Measurements from ENCODE around the gene BEGAIN.

DNA sequence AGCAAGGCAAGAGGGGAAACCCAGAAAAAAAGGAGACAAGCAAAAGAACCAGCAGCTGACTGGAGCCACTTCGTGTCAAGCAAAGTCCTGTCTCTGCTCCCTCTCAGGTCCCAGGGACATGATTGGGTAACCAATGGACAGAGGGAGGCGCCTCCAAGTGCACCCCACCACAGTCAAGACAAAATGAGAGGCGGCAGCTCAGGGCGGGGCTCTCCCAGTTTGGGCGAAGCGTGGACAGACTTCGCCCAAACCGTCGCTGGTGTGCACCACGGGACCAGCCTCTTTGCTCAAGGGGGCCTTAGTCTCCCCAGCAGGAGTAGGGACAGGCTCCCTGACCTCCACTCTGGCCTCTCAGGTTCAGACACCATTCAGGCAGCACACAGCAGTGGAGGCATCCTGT, 1.5 kb upstream of the BEGAIN start:
- TF ChIP-seq, protein P1, sequence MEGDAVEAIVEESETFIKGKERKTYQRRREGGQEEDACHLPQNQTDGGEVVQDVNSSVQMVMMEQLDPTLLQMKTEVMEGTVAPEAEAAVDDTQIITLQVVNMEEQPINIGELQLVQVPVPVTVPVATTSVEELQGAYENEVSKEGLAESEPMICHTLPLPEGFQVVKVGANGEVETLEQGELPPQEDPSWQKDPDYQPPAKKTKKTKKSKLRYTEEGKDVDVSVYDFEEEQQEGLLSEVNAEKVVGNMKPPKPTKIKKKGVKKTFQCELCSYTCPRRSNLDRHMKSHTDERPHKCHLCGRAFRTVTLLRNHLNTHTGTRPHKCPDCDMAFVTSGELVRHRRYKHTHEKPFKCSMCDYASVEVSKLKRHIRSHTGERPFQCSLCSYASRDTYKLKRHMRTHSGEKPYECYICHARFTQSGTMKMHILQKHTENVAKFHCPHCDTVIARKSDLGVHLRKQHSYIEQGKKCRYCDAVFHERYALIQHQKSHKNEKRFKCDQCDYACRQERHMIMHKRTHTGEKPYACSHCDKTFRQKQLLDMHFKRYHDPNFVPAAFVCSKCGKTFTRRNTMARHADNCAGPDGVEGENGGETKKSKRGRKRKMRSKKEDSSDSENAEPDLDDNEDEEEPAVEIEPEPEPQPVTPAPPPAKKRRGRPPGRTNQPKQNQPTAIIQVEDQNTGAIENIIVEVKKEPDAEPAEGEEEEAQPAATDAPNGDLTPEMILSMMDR (IDR thresholded peaks at IDR 0.05 in 4 of 5, conservative IDR thresholded peaks at IDR 0.05 in 1 of 5): no peak
- no peak for TF ChIP-seq POLR2A (IDR thresholded peaks at IDR 0.05)

All from gastrocnemius medialis (tissue), 4 donors.